ENCODE results near the gene SUSD6. TPM values are rescaled to one million over a fixed set of nuclear protein-coding genes. Genes with fewer than 3 reads are reported as not detected.

The SUSD6 gene
- polyA plus RNA-seq, 2 of the 4 experiments (the other 2 are of a cell fraction), result 4.3 to 7.0 TPM

DNA sequence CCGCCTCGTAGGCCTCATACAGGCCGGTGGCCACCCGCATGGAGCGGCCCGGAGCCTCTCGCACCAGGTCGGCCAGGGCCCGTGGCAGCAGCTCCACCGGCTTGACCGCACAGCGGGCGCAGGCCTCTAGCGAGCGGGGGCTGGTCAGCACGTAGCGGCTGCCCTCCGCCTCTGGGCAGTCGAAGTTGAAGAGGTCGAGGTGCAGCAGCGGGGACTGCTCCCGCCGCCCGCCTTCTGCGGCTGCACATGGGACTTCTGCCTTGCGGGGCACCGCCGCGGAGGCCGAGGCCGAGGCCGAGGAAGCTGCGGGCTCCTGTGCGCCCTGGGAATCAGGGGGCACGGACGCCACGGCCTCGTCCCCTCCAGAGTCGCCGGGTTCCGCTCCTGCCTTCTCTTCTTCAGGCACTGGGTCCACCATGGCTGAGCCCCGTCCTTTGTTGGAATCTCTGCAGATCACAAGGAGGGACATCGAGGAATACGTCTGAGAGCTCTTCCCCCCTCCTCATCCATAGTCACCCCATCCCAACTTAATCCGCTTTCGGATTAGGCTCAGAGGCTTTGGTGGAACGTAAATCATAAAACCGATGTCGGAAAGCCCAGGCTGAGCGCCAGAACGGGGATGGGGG, 38.1 kb upstream of the SUSD6 start:
- TF ChIP-seq RARB (CRISPR knock-in tag; IDR thresholded peaks at IDR 0.05), result no peak
- TF ChIP-seq RNF2 (IDR thresholded peaks at IDR 0.05; ENCODE audit: borderline replicate concordance, low read depth), result no peak
- TF ChIP-seq, protein P1, sequence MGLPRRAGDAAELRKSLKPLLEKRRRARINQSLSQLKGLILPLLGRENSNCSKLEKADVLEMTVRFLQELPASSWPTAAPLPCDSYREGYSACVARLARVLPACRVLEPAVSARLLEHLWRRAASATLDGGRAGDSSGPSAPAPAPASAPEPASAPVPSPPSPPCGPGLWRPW (IDR thresholded peaks at IDR 0.05), result no peak
- TF ChIP-seq KDM1A (IDR thresholded peaks at IDR 0.05; ENCODE audit: low read depth), result no peak
- no peak for TF ChIP-seq FOSL2 (IDR thresholded peaks at IDR 0.05)
- no peak for TF ChIP-seq FOSL2 (CRISPR knock-in tag; IDR thresholded peaks at IDR 0.05)
- TF ChIP-seq, protein P2, sequence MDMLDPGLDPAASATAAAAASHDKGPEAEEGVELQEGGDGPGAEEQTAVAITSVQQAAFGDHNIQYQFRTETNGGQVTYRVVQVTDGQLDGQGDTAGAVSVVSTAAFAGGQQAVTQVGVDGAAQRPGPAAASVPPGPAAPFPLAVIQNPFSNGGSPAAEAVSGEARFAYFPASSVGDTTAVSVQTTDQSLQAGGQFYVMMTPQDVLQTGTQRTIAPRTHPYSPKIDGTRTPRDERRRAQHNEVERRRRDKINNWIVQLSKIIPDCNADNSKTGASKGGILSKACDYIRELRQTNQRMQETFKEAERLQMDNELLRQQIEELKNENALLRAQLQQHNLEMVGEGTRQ (IDR thresholded peaks at IDR 0.05), result no peak
- no peak for TF ChIP-seq ESRRA (IDR thresholded peaks at IDR 0.05; ENCODE audit: borderline replicate concordance, low read length)
- TF ChIP-seq ZC3H11A (IDR thresholded peaks at IDR 0.05), result no peak
- TF ChIP-seq, protein P3, sequence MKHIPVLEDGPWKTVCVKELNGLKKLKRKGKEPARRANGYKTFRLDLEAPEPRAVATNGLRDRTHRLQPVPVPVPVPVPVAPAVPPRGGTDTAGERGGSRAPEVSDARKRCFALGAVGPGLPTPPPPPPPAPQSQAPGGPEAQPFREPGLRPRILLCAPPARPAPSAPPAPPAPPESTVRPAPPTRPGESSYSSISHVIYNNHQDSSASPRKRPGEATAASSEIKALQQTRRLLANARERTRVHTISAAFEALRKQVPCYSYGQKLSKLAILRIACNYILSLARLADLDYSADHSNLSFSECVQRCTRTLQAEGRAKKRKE (CRISPR knock-in tag; IDR thresholded peaks at IDR 0.05; ENCODE audit: low read depth), result no peak
- TF ChIP-seq, protein P4, sequence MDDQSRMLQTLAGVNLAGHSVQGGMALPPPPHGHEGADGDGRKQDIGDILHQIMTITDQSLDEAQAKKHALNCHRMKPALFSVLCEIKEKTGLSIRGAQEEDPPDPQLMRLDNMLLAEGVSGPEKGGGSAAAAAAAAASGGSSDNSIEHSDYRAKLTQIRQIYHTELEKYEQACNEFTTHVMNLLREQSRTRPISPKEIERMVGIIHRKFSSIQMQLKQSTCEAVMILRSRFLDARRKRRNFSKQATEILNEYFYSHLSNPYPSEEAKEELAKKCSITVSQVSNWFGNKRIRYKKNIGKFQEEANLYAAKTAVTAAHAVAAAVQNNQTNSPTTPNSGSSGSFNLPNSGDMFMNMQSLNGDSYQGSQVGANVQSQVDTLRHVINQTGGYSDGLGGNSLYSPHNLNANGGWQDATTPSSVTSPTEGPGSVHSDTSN (IDR thresholded peaks at IDR 0.05), result no peak
- no peak for TF ChIP-seq POLR2A (IDR thresholded peaks at IDR 0.05; ENCODE audit: low read length)
- TF ChIP-seq, protein P5, sequence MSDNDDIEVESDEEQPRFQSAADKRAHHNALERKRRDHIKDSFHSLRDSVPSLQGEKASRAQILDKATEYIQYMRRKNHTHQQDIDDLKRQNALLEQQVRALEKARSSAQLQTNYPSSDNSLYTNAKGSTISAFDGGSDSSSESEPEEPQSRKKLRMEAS (IDR thresholded peaks at IDR 0.05), result no peak
- TF ChIP-seq TFCP2L1 (CRISPR knock-in tag; IDR thresholded peaks at IDR 0.05), result no peak
- no peak for TF ChIP-seq RFX5 (IDR thresholded peaks at IDR 0.05)
- no peak for TF ChIP-seq CHD2 (IDR thresholded peaks at IDR 0.05; ENCODE audit: low read length, partially characterized antibody)
- 69% methylated on average over 23 of the region's 51 CpGs for WGBS (ENCODE audit: missing lambda C conversion rate)
- H3K4me1 ChIP-seq, result peaks cover 25% of the 10 kb centered on the region; the same call in 2 of the 3 replicates
- peak overlapping the region; percentile 45; the same call in 2 of the 3 replicates for H3K4me3 ChIP-seq
- no peaks in the 10 kb centered on the region for H3K9me3 ChIP-seq
- no peak for FAIRE-seq
- ChIA-PET CTCF (interaction anchor here (0.7 to 8.4 kb wide), 19 partner anchors 10 to 710 kb away, joined by 3 to 169 read pairs (median 6); no protein-coding TSS in a partner anchor), POLR2A (no interaction called here)
- H3K27ac ChIP-seq, result no peak overlapping the region
- peak in 1 of 2 experiments; percentile 17 for DNase-seq (ENCODE audit: low read depth in 1 of 2, low spot score in 1 of 2)
- ATAC-seq, result peak in 1 of 2 experiments; percentile 11; a peak in 2 of 6 replicates
- H3K4me2 ChIP-seq, result peak overlapping the region; percentile 81

DNA sequence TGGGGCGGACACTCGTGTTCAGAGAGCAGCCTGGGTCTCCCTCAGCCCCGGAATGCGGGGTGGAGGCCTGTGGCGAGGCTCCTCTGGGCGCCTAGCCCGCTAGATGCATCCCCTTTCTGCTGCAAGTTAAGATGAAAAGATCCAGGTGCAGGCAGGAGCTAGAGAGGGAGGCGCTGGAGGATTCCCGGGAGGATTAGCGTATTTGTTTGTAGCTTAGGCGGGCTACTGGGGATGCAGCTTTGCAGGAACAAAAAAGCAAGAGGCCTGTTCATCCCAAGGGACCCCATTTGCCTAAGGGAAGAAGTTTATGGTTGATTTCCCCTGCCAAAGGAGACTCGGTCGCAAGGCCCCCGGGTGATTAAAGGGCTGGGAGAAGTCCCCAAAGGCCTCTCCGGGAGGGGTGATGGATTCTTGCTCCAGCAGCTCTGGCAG, 37.5 kb upstream of the SUSD6 start:
- Histone ChIP-seq H3K9me3 (no peaks in the 10 kb centered on the region), H3K4me3 (peak overlapping the region; percentile 30; the same call in 2 of the 3 replicates), H3K4me1 (peaks cover 25% of the 10 kb centered on the region; the same call in 2 of the 3 replicates), H3K27ac (no peak overlapping the region), H3K4me2 (peak overlapping the region; percentile 81)
- DNase-seq (ENCODE audit: low read depth in 1 of 2, low spot score in 1 of 2) (no peak), FAIRE-seq (no peak), ATAC-seq (peak in 1 of 2 experiments; percentile 16; a peak in 3 of 6 replicates)
- TF ChIP-seq JUNB (IDR thresholded peaks at IDR 0.05) (no peak), EP300 (IDR thresholded peaks at IDR 0.05) (no peak), PHF8 (IDR thresholded peaks at IDR 0.05; ENCODE audit: borderline replicate concordance, low read depth) (no peak)
- TF ChIP-seq, protein P1 (IDR thresholded peaks at IDR 0.05), result no peak
- POLR2A ChIA-PET, result no interaction called here
- 25% methylated on average over 15 of the region's 15 CpGs for WGBS (ENCODE audit: missing lambda C conversion rate)
- CTCF ChIA-PET, result interaction anchor here (0.7 to 8.4 kb wide), 22 partner anchors 11 to 332 kb away, joined by 3 to 169 read pairs (median 6); no protein-coding TSS in a partner anchor
